Heart left ventricle (tissue), 13 donors: ENCODE results near the gene TPD52L1.

Experiments used
- CTCF ChIP-seq, 12 donors: fragments of 200-600 bp; sonication (generic) in 4 of 12; IDR thresholded peaks; one replicate each; pipeline versions ENCODE4 v1.5.0 to v1.8.0; 2018 to 2022; ENCODE audit warnings: antibody characterized with exemption in 12 of 12, mild to moderate bottlenecking in 5 of 12
- POLR2A ChIP-seq, 2 donors: fragments of 450-650 bp; IDR thresholded peaks; one replicate each; pipeline ENCODE4 v1.6.1; 2017; ENCODE audit warnings: antibody characterized with exemption in 2 of 2, mild to moderate bottlenecking in 2 of 2, moderate library complexity in 2 of 2
- donor health status: ischemic (EF 13 %, LVEDD 7.1; RV severe dilation, severe dysfunction).
- donor health status: DM: no; HTN: yes; CAD: no.
- donor health status: DM: no; HTN: no; CAD: no.
- donor health status: ischemic (EF 25% LVEDD 6.9; RV normal size, moderate dysfunction).
- donor health status: ischemic (EF 25% LVEDD 5.7; RV mildly dilated, moderate dysfunction).
- donor health status: ischemic (EF 35%, LVEDD 5.7; RV mildly dilated, moderate dysfunction).
- donor health status: nonischemic (EF 11% LVEDD 7.7; RV severe dilation, severe dysfunction).
- donor health status: DM: yes; HTN: yes; CAD: no.
- donor health status: PGD.
- donor health status: ischemic (EF 29% LVEDD 5.4; RV normal size, mild dysfunction).
- donor health status: nonischemic (EF 23%, LVEDD 6.1; RV moderate dilation, normal function).

GRCh38 chr6:125219361-125219895 lies 65.9 kb downstream of the TPD52L1 start:
- no peak for TF ChIP-seq CTCF (IDR thresholded peaks at IDR 0.05)
- no peak for TF ChIP-seq POLR2A (IDR thresholded peaks at IDR 0.05)
